Ascending aorta (tissue), 2 donors: ENCODE results near the gene MED23. TPM values are rescaled to one million over a fixed set of nuclear protein-coding genes. Genes with fewer than 3 reads are reported as not detected.
"Not testable (repeated sequence)": the region's sequence is repeated elsewhere in the genome, so short reads cannot be mapped to it uniquely, and the experiment has no call there.

ENCODE experiments used
- DNase-seq, 2 donors: peaks; one replicate each; pipeline ENCODE4 v3.0.0-alpha.2; 2019; ENCODE audit warnings: low spot score in 2 of 2
- H3K27ac ChIP-seq, 2 donors: fragments of 200-600 bp; sonication (generic); one replicate each; pipeline ENCODE4 v1.5.1; 2016 to 2017; ENCODE audit warnings: mild to moderate bottlenecking in 1 of 2
- H3K27me3 ChIP-seq: fragments of 200-600 bp; sonication (generic); one replicate; pipeline ENCODE4 v1.5.1; 2017
- H3K36me3 ChIP-seq, 2 donors: fragments of 200-600 bp; sonication (generic); one replicate each; pipeline ENCODE4 v1.5.1; 2016
- H3K4me1 ChIP-seq, 2 donors: fragments of 200-600 bp; sonication (generic); one replicate each; pipeline ENCODE4 v1.5.1; 2016 to 2017; ENCODE audit warnings: mild to moderate bottlenecking in 1 of 2
- H3K4me3 ChIP-seq, 2 donors: fragments of 200-600 bp; sonication (generic); one replicate each; pipeline ENCODE4 v1.5.1; 2016 to 2017; ENCODE audit warnings: mild to moderate bottlenecking in 1 of 2
- H3K9me3 ChIP-seq, 2 donors: fragments of 200-600 bp; sonication (generic); one replicate each; pipeline ENCODE4 v1.5.1; 2016
- CTCF ChIP-seq, 3 experiments: fragments of 200-600 bp in 2 of 3; fragments of 450-650 bp in 1 of 3; sonication (generic) in 2 of 3; IDR thresholded peaks; one replicate each; pipeline ENCODE4 v1.5.1; 2016 to 2019; ENCODE audit warnings: antibody characterized with exemption in 3 of 3, mild to moderate bottlenecking in 1 of 3, moderate library complexity in 1 of 3
- intact Hi-C: fragments of 100-400 bp; cut with DNase I; formaldehyde crosslinking; loops from one replicate; pipeline ENCODE4 v1.15.1; 2023
- total RNA-seq: library from RNA; depleted of rRNA; stranded (reverse); fragments of >200 nt; gene quantifications from one replicate; pipeline ENCODE4 v1.1.0, GENCODE V29; 2016

Gene MED23
- total RNA-seq, 1 donor from 2014 or later = 20.4 TPM

GRCh38 chr6:131547488-131547887 lies 80.6 kb downstream of the MED23 start:
- DNase-seq = no peak
- intact Hi-C loops = no loop called here

GRCh38 chr6:131545317-131545716 lies 82.7 kb downstream of the MED23 start:
- intact Hi-C loops = no loop called here
- H3K27ac ChIP-seq = no peak overlapping the region
- H3K27me3 ChIP-seq = no peaks in the 10 kb centered on the region
- TF ChIP-seq CTCF (IDR thresholded peaks at IDR 0.05) = no peak
- no peak for DNase-seq
- H3K9me3 ChIP-seq = no peaks in the 10 kb centered on the region
- H3K4me1 ChIP-seq = no peaks in the 10 kb centered on the region
- no peaks in the 10 kb centered on the region for H3K36me3 ChIP-seq
- no peak overlapping the region for H3K4me3 ChIP-seq

More at GRCh38 chr6:131547488-131547887, 80.6 kb downstream of the MED23 start:
- no peak for TF ChIP-seq CTCF (IDR thresholded peaks at IDR 0.05)
- no peak overlapping the region for H3K27ac ChIP-seq
- H3K27me3 ChIP-seq = no peaks in the 10 kb centered on the region
- no peaks in the 10 kb centered on the region for H3K36me3 ChIP-seq
- H3K4me1 ChIP-seq = no peaks in the 10 kb centered on the region
- H3K4me3 ChIP-seq = no peak overlapping the region
- H3K9me3 ChIP-seq = no peaks in the 10 kb centered on the region

GRCh38 chr6:131538615-131539014 lies 89.4 kb downstream of the MED23 start:
- DNase-seq, H3K36me3 ChIP-seq, H3K9me3 ChIP-seq, H3K27ac ChIP-seq, H3K27me3 ChIP-seq, H3K4me3 ChIP-seq, intact Hi-C loops, H3K4me1 ChIP-seq: not testable (repeated sequence)

- Histone ChIP-seq H3K9me3 (no peaks in the 10 kb centered on the region), H3K4me1 (no peaks in the 10 kb centered on the region), H3K27ac (no peak overlapping the region), H3K36me3 (no peaks in the 10 kb centered on the region), H3K4me3 (no peak overlapping the region), H3K27me3 (no peaks in the 10 kb centered on the region)
- TF ChIP-seq CTCF (IDR thresholded peaks at IDR 0.05) = no peak
- no peak for DNase-seq
- intact Hi-C loops = no loop called here
Observed at GRCh38 chr6:131532580-131533039, 95.4 kb downstream of the MED23 start.

- H3K27me3 ChIP-seq, H3K4me3 ChIP-seq, DNase-seq, intact Hi-C loops, H3K27ac ChIP-seq, H3K9me3 ChIP-seq, H3K36me3 ChIP-seq, H3K4me1 ChIP-seq: not testable (repeated sequence)
Observed at GRCh38 chr6:131531681-131532080, 96.4 kb downstream of the MED23 start.

- H3K4me1 ChIP-seq, H3K9me3 ChIP-seq, H3K27ac ChIP-seq, H3K27me3 ChIP-seq, H3K4me3 ChIP-seq, DNase-seq, intact Hi-C loops, H3K36me3 ChIP-seq: not testable (repeated sequence)
Observed at GRCh38 chr6:131530936-131531335, 97.1 kb downstream of the MED23 start.

- DNase-seq = no peak
- Histone ChIP-seq H3K4me3 (no peak overlapping the region), H3K36me3 (no peaks in the 10 kb centered on the region), H3K27ac (no peak overlapping the region), H3K27me3 (no peaks in the 10 kb centered on the region), H3K9me3 (no peaks in the 10 kb centered on the region), H3K4me1 (no peaks in the 10 kb centered on the region)
- intact Hi-C loops = no loop called here
- no peak for TF ChIP-seq CTCF (IDR thresholded peaks at IDR 0.05)
Observed at GRCh38 chr6:131524695-131525336, 103.2 kb downstream of the MED23 start.
